DND-41 (cell line): ENCODE results near the gene RBP2.
A peak's percentile ranks its signal among the peaks of the same experiment; 100 is the strongest.

Source experiments
- ATAC-seq: fragments of 200-7000 bp; cut with Tn5 transposase; 3 replicates; pipeline ENCODE4 v1.9.1; 2021; ENCODE audit warnings: low read depth; ENCODE audit not compliant: insufficient read depth
- DNase-seq: peaks from one replicate; pipeline ENCODE4 v3.0.0-alpha.2; 2020
- H2AFZ ChIP-seq: 2 replicates; pipeline ENCODE4 v1.6.0; 2012; ENCODE audit warnings: low read depth, low read length
- H3K27ac ChIP-seq: 2 replicates; pipeline ENCODE4 v1.5.1; 2012; ENCODE audit warnings: low read length, inconsistent platforms
- H3K27me3 ChIP-seq: fragments of 200-600 bp; sonication (generic); 2 replicates; pipeline ENCODE4 v1.6.0; 2012; ENCODE audit warnings: low read length, mild to moderate bottlenecking, inconsistent platforms; ENCODE audit not compliant: insufficient read depth, poor library complexity
- H3K36me3 ChIP-seq: 2 replicates; pipeline ENCODE4 v1.5.1; 2012; ENCODE audit warnings: low read length, inconsistent platforms; ENCODE audit not compliant: insufficient read depth
- H3K4me1 ChIP-seq: 2 replicates; pipeline ENCODE4 v1.5.1; 2012; ENCODE audit warnings: mild to moderate bottlenecking, low read length; ENCODE audit not compliant: insufficient read depth
- H3K4me2 ChIP-seq: 2 replicates; pipeline ENCODE4 v1.6.0; 2012; ENCODE audit warnings: mild to moderate bottlenecking, moderate library complexity, low read length, inconsistent platforms; ENCODE audit not compliant: insufficient read depth
- H3K4me3 ChIP-seq, 2 experiments: fragments of 200-600 bp in 1 of 2; shearing (Covaris generic) in 1 of 2; 2 replicates each; pipeline ENCODE4 v1.5.1; 2012 to 2016; ENCODE audit warnings: inconsistent platforms in 2 of 2, low read length in 2 of 2, mild to moderate bottlenecking in 2 of 2, low read depth in 1 of 2, moderate library complexity in 1 of 2
- H3K79me2 ChIP-seq: 2 replicates; pipeline ENCODE4 v1.6.0; 2012; ENCODE audit warnings: low read length, inconsistent platforms; ENCODE audit not compliant: insufficient read depth
- H3K9ac ChIP-seq: 2 replicates; pipeline ENCODE4 v1.6.0; 2012; ENCODE audit warnings: low read depth, mild to moderate bottlenecking, inconsistent platforms, low read length, moderate library complexity
- H3K9me3 ChIP-seq: 2 replicates; pipeline ENCODE4 v1.5.1; 2012; ENCODE audit warnings: low read length, moderate library complexity, mild to moderate bottlenecking, inconsistent platforms; ENCODE audit not compliant: insufficient read depth, severe bottlenecking
- H4K20me1 ChIP-seq: 2 replicates; pipeline ENCODE4 v1.6.0; 2012; ENCODE audit warnings: low read length; ENCODE audit not compliant: insufficient read depth
- CTCF ChIP-seq: IDR thresholded peaks from 2 replicates; pipeline ENCODE4 v1.5.1; 2012; ENCODE audit warnings: borderline replicate concordance, low read length, moderate library complexity, mild to moderate bottlenecking; ENCODE audit not compliant: poor library complexity, severe bottlenecking; ENCODE audit errors: extremely low read depth
- EZH2 ChIP-seq: IDR thresholded peaks from 3 replicates; pipeline ENCODE4 v1.6.1; 2012; ENCODE audit warnings: borderline replicate concordance, low read depth, mild to moderate bottlenecking, moderate library complexity, low read length, inconsistent platforms; ENCODE audit not compliant: severe bottlenecking

RBP2 gene

GRCh38 chr3:139519998-139520737 is 43.9 kb upstream of the RBP2 start:
- no peaks in the 10 kb centered on the region for H4K20me1 ChIP-seq
- H3K4me1 ChIP-seq: no peaks in the 10 kb centered on the region
- H3K79me2 ChIP-seq: no peaks in the 10 kb centered on the region
- no peak for ATAC-seq
- no peaks in the 10 kb centered on the region for H3K9me3 ChIP-seq
- H3K4me2 ChIP-seq: no peak overlapping the region
- peak; percentile 37 for TF ChIP-seq CTCF
- no peak for TF ChIP-seq EZH2
- H3K27me3 ChIP-seq: no peaks in the 10 kb centered on the region
- no peak overlapping the region for H2AFZ ChIP-seq
- peak; percentile 9 for DNase-seq
- no peaks in the 10 kb centered on the region for H3K36me3 ChIP-seq
- no peak overlapping the region for H3K4me3 ChIP-seq
- no peak overlapping the region for H3K27ac ChIP-seq
- no peak overlapping the region for H3K9ac ChIP-seq

GRCh38 chr3:139518926-139519842 is 42.9 kb upstream of the RBP2 start:
- Histone ChIP-seq H3K9me3 (no peaks in the 10 kb centered on the region), H3K4me3 (no peak overlapping the region), H3K9ac (no peak overlapping the region), H3K27me3 (no peaks in the 10 kb centered on the region), H4K20me1 (no peaks in the 10 kb centered on the region), H3K36me3 (no peaks in the 10 kb centered on the region), H3K4me2 (no peak overlapping the region), H3K4me1 (no peaks in the 10 kb centered on the region), H2AFZ (no peak overlapping the region), H3K27ac (no peak overlapping the region), H3K79me2 (no peaks in the 10 kb centered on the region)
- DNase-seq (no peak), ATAC-seq (no peak)
- TF ChIP-seq EZH2 (no peak), CTCF (no peak)

GRCh38 chr3:139518306-139518705 is 42.0 kb upstream of the RBP2 start:
- Histone ChIP-seq H3K9ac (no peak overlapping the region), H3K27ac (no peak overlapping the region), H4K20me1 (no peaks in the 10 kb centered on the region), H3K4me2 (no peak overlapping the region), H3K36me3 (no peaks in the 10 kb centered on the region), H3K4me1 (no peaks in the 10 kb centered on the region), H3K4me3 (no peak overlapping the region), H2AFZ (no peak overlapping the region), H3K79me2 (no peaks in the 10 kb centered on the region), H3K9me3 (no peaks in the 10 kb centered on the region), H3K27me3 (no peaks in the 10 kb centered on the region)
- ATAC-seq (no peak), DNase-seq (no peak)
- TF ChIP-seq EZH2: no peak
- no peak for TF ChIP-seq CTCF
